SK-N-SH (cell line): ENCODE data around the gene SEMA3G. TPM values are rescaled to one million over a fixed set of nuclear protein-coding genes. Genes with fewer than 3 reads are reported as not detected.

Source experiments
- CTCF ChIA-PET: fragments of 300-600, 350-600 bp; formaldehyde crosslinking; extraction: SDS; loops from one replicate; lab custom pipeline; 2021; lab: Yijun Ruan, JAX
- POLR2A ChIA-PET: fragments of 350-600 bp; sonication (Branson Sonifier 250); formaldehyde crosslinking; extraction: SDS; loops from one replicate; lab custom pipeline; 2020; ENCODE audit warnings: antibody characterized with exemption, inconsistent platforms; lab: Yijun Ruan, JAX
- DNase-seq: peaks from one replicate; pipeline ENCODE4 v3.0.0; 2012
- H2AFZ ChIP-seq: fragments of 200-600 bp; sonication (generic); 2 replicates; pipeline ENCODE4 v1.8.1; 2016; ENCODE audit warnings: antibody characterized with exemption, mild to moderate bottlenecking, low read depth
- H3F3A ChIP-seq: fragments of 200-600 bp; sonication (generic); replicated peaks from 2 replicates; pipeline ENCODE3; 2016; ENCODE audit warnings: antibody characterized with exemption, mild to moderate bottlenecking; ENCODE audit not compliant: insufficient read depth
- H3K27ac ChIP-seq, 2 experiments: fragments of 200-500 bp in 1 of 2; fragments of 200-600 bp in 1 of 2; sonication (Bioruptor generic) in 1 of 2; sonication (generic), shearing (Covaris generic) in 1 of 2; 2 replicates each; pipeline versions ENCODE4 v1.5.1 to v1.6.1; 2014 to 2016; ENCODE audit warnings: low read depth in 2 of 2, inconsistent platforms in 1 of 2, low read length in 1 of 2, mild to moderate bottlenecking in 1 of 2, mixed read lengths in 1 of 2
- H3K27me3 ChIP-seq: fragments of 200-600 bp; sonication (generic), shearing (Covaris generic); 2 replicates; pipeline ENCODE4 v1.6.1; 2016; ENCODE audit warnings: mixed run types; ENCODE audit not compliant: insufficient read depth
- H3K36me3 ChIP-seq, 2 experiments: fragments of 200-500 bp in 1 of 2; fragments of 200-600 bp in 1 of 2; sonication (Bioruptor generic) in 1 of 2; sonication (generic) in 1 of 2; replicated peaks in 1 of 2; 2 replicates each; pipeline versions ENCODE3 to v1.5.1; 2014 to 2016; ENCODE audit warnings: low read length in 1 of 2, mild to moderate bottlenecking in 1 of 2; ENCODE audit not compliant: insufficient read depth in 2 of 2, control insufficient read depth in 1 of 2
- H3K4me1 ChIP-seq, 2 experiments: fragments of 200-500 bp in 1 of 2; fragments of 200-600 bp in 1 of 2; sonication (Bioruptor generic) in 1 of 2; sonication (generic), shearing (Covaris generic) in 1 of 2; 2 replicates each; pipeline versions ENCODE4 v1.5.1 to v1.6.1; 2014 to 2016; ENCODE audit warnings: low read depth in 1 of 2, low read length in 1 of 2, mixed run types in 1 of 2; ENCODE audit not compliant: insufficient read depth in 2 of 2, control insufficient read depth in 1 of 2
- H3K4me2 ChIP-seq: fragments of 200-600 bp; sonication (generic), shearing (Covaris generic); 2 replicates; pipeline ENCODE4 v1.6.1; 2017; ENCODE audit warnings: mixed run types
- H3K4me3 ChIP-seq, 2 experiments: fragments of 200-500 bp in 1 of 2; fragments of 200-600 bp in 1 of 2; sonication (Bioruptor generic) in 1 of 2; sonication (generic), shearing (Covaris generic) in 1 of 2; 2 replicates each; pipeline versions ENCODE4 v1.5.1 to v1.8.1; 2014 to 2016; ENCODE audit warnings: low read depth in 2 of 2, inconsistent platforms in 1 of 2, low read length in 1 of 2, mild to moderate bottlenecking in 1 of 2, mixed read lengths in 1 of 2, moderate library complexity in 1 of 2
- H3K79me2 ChIP-seq: fragments of 200-600 bp; sonication (generic); 2 replicates; pipeline ENCODE4 v1.8.1; 2017; ENCODE audit warnings: mild to moderate bottlenecking; ENCODE audit not compliant: insufficient read depth
- H3K9ac ChIP-seq: fragments of 200-600 bp; sonication (generic); 2 replicates; pipeline ENCODE4 v1.6.1; 2017; ENCODE audit warnings: mixed run types
- H3K9me2 ChIP-seq: fragments of 200-600 bp; sonication (generic); 2 replicates; pipeline ENCODE4 v1.6.1; 2017; ENCODE audit warnings: mixed run types
- H3K9me3 ChIP-seq: fragments of 200-600 bp; sonication (generic); 2 replicates; pipeline ENCODE4 v1.6.1; 2017; ENCODE audit warnings: mixed run types, mild to moderate bottlenecking, moderate library complexity
- H4K20me1 ChIP-seq: fragments of 200-600 bp; sonication (generic); 2 replicates; pipeline ENCODE4 v1.6.1; 2017; ENCODE audit warnings: mild to moderate bottlenecking, mixed run types; ENCODE audit not compliant: insufficient read depth
- ELF1 ChIP-seq: IDR thresholded peaks from 2 replicates; pipeline ENCODE4 v1.4.0; 2012
- FOXJ3 ChIP-seq: sonication (generic); formaldehyde crosslinking; IDR thresholded peaks from 2 replicates; pipeline ENCODE4 v1.5.1; 2020; ENCODE audit warnings: mild to moderate bottlenecking, missing genetic modification reagents
- FOXM1 ChIP-seq: IDR thresholded peaks from 2 replicates; pipeline ENCODE4 v1.4.0; 2012; ENCODE audit warnings: low read depth, mild to moderate bottlenecking
- GATA2 ChIP-seq: sonication (generic); formaldehyde crosslinking; IDR thresholded peaks from 2 replicates; pipeline ENCODE4 v1.5.0; 2020; ENCODE audit warnings: mild to moderate bottlenecking, missing genetic modification reagents
- IRF3 ChIP-seq: fragments of 150-350 bp; IDR thresholded peaks from 2 replicates; pipeline ENCODE4 v1.6.1; 2016; ENCODE audit warnings: mild to moderate bottlenecking, low read depth, low read length
- MAX ChIP-seq: IDR thresholded peaks from 2 replicates; pipeline ENCODE4 v1.4.0; 2012; ENCODE audit warnings: low read depth
- MEF2A ChIP-seq: IDR thresholded peaks from 2 replicates; pipeline ENCODE4 v1.4.0; 2012; ENCODE audit warnings: low read depth, borderline replicate concordance
- MXI1 ChIP-seq: IDR thresholded peaks from 2 replicates; pipeline ENCODE4 v1.6.1; 2012; ENCODE audit warnings: mild to moderate bottlenecking, low read depth, low read length, improper control_type of control experiment
- NFIC ChIP-seq: IDR thresholded peaks from 2 replicates; pipeline ENCODE4 v1.4.0; 2012; ENCODE audit warnings: borderline replicate concordance
- PBX3 ChIP-seq: IDR thresholded peaks from 2 replicates; pipeline ENCODE4; 2012
- RAD21 ChIP-seq: IDR thresholded peaks from 2 replicates; pipeline ENCODE4 v1.6.1; 2012; ENCODE audit warnings: mild to moderate bottlenecking, low read length
- RCOR1 ChIP-seq: fragments of 150-350 bp; IDR thresholded peaks from 2 replicates; pipeline ENCODE4 v1.6.1; 2017; ENCODE audit warnings: antibody characterized with exemption, low read length
- REST ChIP-seq: IDR thresholded peaks from 2 replicates; pipeline ENCODE4 v1.6.1; 2012; ENCODE audit warnings: mild to moderate bottlenecking, low read depth, low read length, moderate library complexity
- TAF1 ChIP-seq: IDR thresholded peaks from 2 replicates; pipeline ENCODE4 v1.6.1; 2012; ENCODE audit warnings: low read depth, mild to moderate bottlenecking, low read length, moderate library complexity, borderline replicate concordance
- TCF12 ChIP-seq: IDR thresholded peaks from 2 replicates; pipeline ENCODE4 v1.4.0; 2012
- USF1 ChIP-seq: IDR thresholded peaks from 2 replicates; pipeline ENCODE4 v1.4.0; 2012; ENCODE audit warnings: low read depth, borderline replicate concordance
- YY1 ChIP-seq: IDR thresholded peaks from 2 replicates; pipeline ENCODE4 v1.4.0; 2012; ENCODE audit warnings: low read depth, mild to moderate bottlenecking
- WGBS: methylation state at CpG from one replicate; pipeline ENCODE4 v1.1.6; 2017; ENCODE audit warnings: low lambda C conversion rate; 5-methylcytosine and 5-hydroxymethylcytosine counted together
- polyA plus RNA-seq, 3 experiments: library from polyadenylated mRNA; depleted of rRNA; stranded (reverse); fragments of >200 nt; gene quantifications; 2 replicates each; pipeline ENCODE4 v1.2.3, GENCODE V29; 2012

The SEMA3G gene
- polyA plus RNA-seq, 1 of the 3 experiments (the other 2 are of a cell fraction), result 0.13 TPM

- no peak for TF ChIP-seq REST
- TF ChIP-seq, all 33 proteins: peak for 0
Observed at GRCh38 chr3:52451237-52452083, 6.6 kb upstream of the SEMA3G start (continued).

GRCh38 chr3:52450489-52451236, 5.8 kb upstream of the SEMA3G start:
- POLR2A ChIA-PET, result no interaction called here
- no peaks in the 10 kb centered on the region for H3K27me3 ChIP-seq
- peaks cover 5% of the 10 kb centered on the region; the same call in 1 of the 2 replicates for H3K79me2 ChIP-seq
- H3K9ac ChIP-seq, result no peak overlapping the region
- no peak overlapping the region for H2AFZ ChIP-seq
- CTCF ChIA-PET, result interaction anchor here (1.3 to 16.5 kb wide), 3 partner anchors 8 to 25 kb away, joined by 4 to 578 read pairs (median 5); no protein-coding TSS in a partner anchor
- H3K9me2 ChIP-seq, result no peaks in the 10 kb centered on the region
- H3K4me3 ChIP-seq, result no peak overlapping the region
- no peaks in the 10 kb centered on the region for H3K9me3 ChIP-seq
- DNase-seq, result no peak
- peaks cover 0 to 15% of the 10 kb centered on the region in 2 experiments; a peak in 1 of 4 replicates for H3K4me1 ChIP-seq
- 74% methylated on average over 6 of the region's 11 CpGs for WGBS
- no peaks in the 10 kb centered on the region for H4K20me1 ChIP-seq
- no peaks in the 10 kb centered on the region for H3F3A ChIP-seq
- H3K27ac ChIP-seq, result peak overlapping the region in 1 of 2 experiments; percentile 34; a peak in 1 of 4 replicates
- H3K36me3 ChIP-seq, result no peaks in the 10 kb centered on the region
- H3K4me2 ChIP-seq, result no peak overlapping the region
- no peak for TF ChIP-seq FOXJ3 (CRISPR knock-in tag)
- TF ChIP-seq YY1, result no peak
- no peak for TF ChIP-seq PBX3
- TF ChIP-seq RCOR1, result no peak
- no peak for TF ChIP-seq FOXM1
- no peak for TF ChIP-seq MAX
- TF ChIP-seq IRF3, result no peak
- TF ChIP-seq MXI1, result no peak
- TF ChIP-seq ELF1, result no peak
- no peak for TF ChIP-seq GATA2
- no peak for TF ChIP-seq TCF12
- no peak for TF ChIP-seq MEF2A
- TF ChIP-seq TAF1, result no peak
- no peak; the same call in 1 of the 2 replicates for TF ChIP-seq NFIC
- TF ChIP-seq RAD21, result no peak
- no peak for TF ChIP-seq USF1
- TF ChIP-seq, all 33 proteins: peak for 0
